Measurements from ENCODE around the gene SCUBE2.
"Not testable (repeated sequence)": the region's sequence is repeated elsewhere in the genome, so short reads cannot be mapped to it uniquely, and the experiment has no call there.

SCUBE2 gene

GRCh38 chr11:9003573-9004182, 87.7 kb downstream of the SCUBE2 start, which contains the start of gene NRIP3:
Gene NRIP3, minus strand, starts transcription at chr11:9004001. Its CDS starts 66 bp downstream, at chr11:9003935.
- peak; percentile 77 for DNase-seq

- DNase-seq: no peak
These were observed 88.4 kb downstream of the SCUBE2 start for GRCh38 chr11:9002920-9003572.

GRCh38 chr11:9001736-9002135, 89.7 kb downstream of the SCUBE2 start:
- peak; percentile 92 for DNase-seq

DNA sequence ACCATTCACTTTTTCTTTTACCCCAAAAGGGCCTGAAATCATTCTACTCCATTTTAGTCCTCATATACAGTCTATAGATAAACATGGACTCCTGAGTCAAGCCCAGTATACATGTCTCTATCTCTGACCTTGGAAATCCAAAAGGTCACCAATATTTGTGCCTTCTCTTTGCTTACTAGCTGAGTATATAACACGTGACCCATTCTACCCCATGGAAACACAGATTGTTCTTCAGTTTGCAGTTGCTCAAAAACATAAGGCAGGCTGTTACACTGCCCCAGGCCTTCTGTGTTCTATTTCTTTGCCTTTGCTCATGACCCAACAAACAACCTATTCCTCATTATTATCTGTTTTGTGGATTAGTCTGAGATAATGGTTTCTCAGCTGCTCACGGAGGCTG, 93.4 kb downstream of the SCUBE2 start:
- no peak for DNase-seq

- no peak for DNase-seq
These were observed 93.9 kb downstream of the SCUBE2 start for GRCh38 chr11:8997451-8997850.

- DNase-seq: peak; percentile 75
These were observed 101.9 kb downstream of the SCUBE2 start for GRCh38 chr11:8989453-8989852.

DNA sequence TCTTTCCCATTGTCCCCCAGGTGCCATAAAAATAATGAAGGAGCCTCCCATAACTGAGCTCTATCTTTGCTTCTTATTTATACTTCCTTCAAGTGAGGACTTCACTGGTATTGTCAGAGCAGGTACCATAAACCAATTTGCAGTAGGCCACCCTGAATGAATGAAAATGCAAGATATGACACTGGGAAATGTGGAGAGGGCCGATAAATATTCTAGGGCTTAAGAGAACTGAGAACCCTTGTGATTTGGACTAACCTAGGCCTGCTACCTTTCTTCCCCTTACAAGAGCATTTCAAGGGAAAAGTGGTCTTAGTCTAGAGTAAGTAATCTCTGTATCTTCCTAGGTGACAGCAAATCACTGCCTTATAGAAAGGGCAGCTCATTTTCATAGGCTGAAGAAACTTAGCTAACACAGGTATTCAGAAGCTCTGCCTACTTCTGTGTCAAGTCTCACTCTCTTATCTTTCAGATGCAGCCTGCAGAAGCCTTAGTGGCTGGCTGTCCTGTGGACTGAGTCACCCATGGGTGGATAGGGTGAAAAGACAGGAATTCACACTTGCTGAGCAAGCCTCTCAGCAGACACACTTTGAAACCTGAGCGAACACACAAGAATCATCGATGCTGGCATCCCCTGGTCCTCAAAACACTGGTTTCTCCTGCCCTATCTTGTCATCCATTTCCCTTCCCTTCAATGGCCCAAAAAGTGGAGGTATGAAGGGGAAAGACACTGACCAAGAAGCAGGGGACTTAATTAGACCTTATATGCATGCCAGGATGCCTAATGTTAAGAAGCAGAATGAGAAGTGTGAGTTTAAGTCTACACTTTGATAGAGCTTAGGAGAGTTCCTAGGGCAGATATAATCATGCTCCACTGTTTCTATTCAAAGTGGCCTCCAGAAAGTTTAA, 102.8 kb downstream of the SCUBE2 start:
- DNase-seq: peak; percentile 66

- DNase-seq: no peak
These were observed 104.0 kb downstream of the SCUBE2 start for GRCh38 chr11:8987446-8987845.

GRCh38 chr11:8986772-8987171, 104.6 kb downstream of the SCUBE2 start:
- not testable (repeated sequence) for DNase-seq

- DNase-seq: no peak
These were observed 105.9 kb downstream of the SCUBE2 start for GRCh38 chr11:8985462-8985861.

- DNase-seq: no peak
These were observed 107.8 kb downstream of the SCUBE2 start for GRCh38 chr11:8983552-8983951.

DNA sequence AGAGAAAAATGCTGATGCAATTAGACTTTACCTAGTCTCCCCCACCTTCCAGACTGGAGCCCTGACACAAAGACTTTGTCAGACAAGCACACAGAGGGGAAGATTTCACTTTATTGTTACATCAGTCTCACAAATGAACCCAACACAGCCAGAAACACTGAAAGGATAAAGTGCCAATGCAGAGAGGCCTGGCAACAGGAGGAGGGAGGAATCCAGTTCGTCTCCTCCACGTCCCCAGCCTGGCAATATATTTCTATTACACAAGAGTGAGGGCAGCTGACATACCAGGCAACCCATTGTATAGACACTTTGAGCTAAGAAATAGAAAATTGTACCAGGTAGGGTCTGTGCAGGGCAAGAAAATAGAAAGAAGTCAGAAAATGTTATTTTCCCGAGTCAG, 110.9 kb downstream of the SCUBE2 start:
- no peak for DNase-seq

DNA sequence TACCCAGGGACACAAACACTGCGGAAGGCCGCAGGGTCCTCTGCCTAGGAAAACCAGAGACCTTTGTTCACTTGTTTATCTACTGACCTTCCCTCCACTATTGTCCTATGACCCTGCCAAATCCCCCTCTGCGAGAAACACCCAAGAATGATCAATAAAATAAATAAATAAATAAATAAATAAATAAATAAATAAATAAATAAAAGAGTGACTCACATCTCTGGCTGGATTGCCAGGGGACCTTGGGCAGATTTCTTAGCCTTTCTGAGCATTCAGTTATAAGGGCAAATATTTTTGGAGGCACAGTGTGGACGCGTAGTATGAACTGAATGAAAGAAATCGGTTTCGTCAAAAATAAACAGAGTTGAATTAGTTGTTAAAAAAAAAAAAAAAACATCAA, 112.0 kb downstream of the SCUBE2 start:
- DNase-seq: not testable (repeated sequence)

GRCh38 chr11:8973121-8973520, 118.3 kb downstream of the SCUBE2 start:
- no peak for DNase-seq

DNA sequence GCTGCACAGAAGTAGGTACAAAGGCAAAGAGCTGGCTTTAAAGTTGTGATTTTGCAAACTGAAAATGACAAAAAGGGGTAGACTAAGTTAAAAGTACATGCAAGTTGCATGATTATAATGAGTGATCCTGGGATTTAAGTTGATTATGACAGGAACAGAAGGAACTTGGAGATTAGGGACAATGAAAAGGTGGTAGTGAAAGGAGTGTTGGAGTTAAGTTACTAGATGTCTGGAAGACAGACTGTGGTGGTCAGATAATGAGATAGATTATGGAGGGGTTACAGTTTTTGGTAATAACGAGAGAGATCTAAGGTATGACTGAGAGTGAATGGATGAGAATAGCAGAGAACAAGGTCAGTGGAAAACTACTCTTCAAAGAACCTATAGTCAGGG, 119.5 kb downstream of the SCUBE2 start:
- no peak for DNase-seq

DNA sequence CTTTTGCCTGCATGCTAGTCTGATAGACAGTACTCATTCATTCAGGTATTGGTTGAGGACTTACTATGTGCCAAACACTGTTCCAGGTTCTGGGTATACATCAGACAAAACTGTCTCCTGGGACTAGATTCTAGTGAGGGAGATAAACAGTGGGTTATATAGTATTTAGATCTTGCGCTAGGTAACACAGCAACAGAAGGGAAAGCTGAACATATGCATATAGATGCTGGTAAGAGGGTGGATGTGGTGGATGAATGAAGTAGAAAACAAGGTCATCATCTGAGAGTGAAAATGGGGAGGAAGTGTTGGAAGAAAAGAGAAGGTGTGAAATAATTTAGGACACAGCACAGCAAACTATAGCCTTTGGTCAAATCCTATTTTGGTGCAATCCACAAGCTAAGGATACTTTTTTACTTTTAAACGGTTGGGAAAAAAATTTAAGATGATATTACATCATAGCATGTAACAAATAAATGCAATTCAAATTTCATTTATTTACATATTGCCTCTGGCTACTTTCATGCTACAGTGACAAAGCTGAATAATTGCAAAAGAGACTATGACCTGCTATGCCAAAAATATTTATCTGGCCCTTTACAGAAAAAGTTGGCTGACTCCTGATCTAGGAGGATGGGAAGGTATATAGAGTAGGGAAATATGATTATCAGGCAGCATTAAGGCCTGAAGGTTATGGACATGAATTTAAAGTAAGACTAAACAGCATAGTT, 120.0 kb downstream of the SCUBE2 start:
- DNase-seq: no peak

Data from fibroblast of skin of right biceps (primary cell).